ENCODE measurements around the gene PTGR3. TPM values are rescaled to one million over a fixed set of nuclear protein-coding genes. Genes with fewer than 3 reads are reported as not detected.

The PTGR3 gene, protein sequence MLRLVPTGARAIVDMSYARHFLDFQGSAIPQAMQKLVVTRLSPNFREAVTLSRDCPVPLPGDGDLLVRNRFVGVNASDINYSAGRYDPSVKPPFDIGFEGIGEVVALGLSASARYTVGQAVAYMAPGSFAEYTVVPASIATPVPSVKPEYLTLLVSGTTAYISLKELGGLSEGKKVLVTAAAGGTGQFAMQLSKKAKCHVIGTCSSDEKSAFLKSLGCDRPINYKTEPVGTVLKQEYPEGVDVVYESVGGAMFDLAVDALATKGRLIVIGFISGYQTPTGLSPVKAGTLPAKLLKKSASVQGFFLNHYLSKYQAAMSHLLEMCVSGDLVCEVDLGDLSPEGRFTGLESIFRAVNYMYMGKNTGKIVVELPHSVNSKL
- 11.0 and 21.1 TPM in 2 replicates for total RNA-seq
- polyA plus RNA-seq, result 17.4 and 18.5 TPM in 2 replicates

- TF ChIP-seq CTCF (IDR thresholded peaks at IDR 0.05; ENCODE audit: low read depth, low read length), result no peak
- H3K27ac ChIP-seq, result peak within 1 kb of the TSS; percentile 89
- no peaks in the 10 kb centered on the region for H3K36me3 ChIP-seq
- H3K9me3 ChIP-seq (ENCODE audit: low read depth), result no peaks in the 10 kb centered on the region
- DNase-seq (ENCODE audit: low read depth in 1 of 2, low spot score in 1 of 2), result peak; percentile 83 to 86
- H3K27me3 ChIP-seq, result peaks cover 57% of the 10 kb centered on the region
- H3K4me1 ChIP-seq (ENCODE audit: low read depth), result peaks cover 20% of the 10 kb centered on the region
- peak within 1 kb of the TSS; percentile 97 for H3K4me3 ChIP-seq
Measured at GRCh38 chr18:75209129-75209950, at the start of gene PTGR3. Gene PTGR3 (minus strand): TSS chr18:75209139. CDS start chr18:75209058, 81 bp downstream.

GRCh38 chr18:75257605-75258004 lies 48.7 kb upstream of the PTGR3 start:
- Histone ChIP-seq H3K27ac (no peak overlapping the region), H3K36me3 (no peaks in the 10 kb centered on the region), H3K27me3 (no peaks in the 10 kb centered on the region), H3K4me1 (ENCODE audit: low read depth) (no peaks in the 10 kb centered on the region), H3K9me3 (ENCODE audit: low read depth) (no peaks in the 10 kb centered on the region), H3K4me3 (no peak overlapping the region)
- DNase-seq (ENCODE audit: low read depth in 1 of 2, low spot score in 1 of 2), result no peak
- TF ChIP-seq CTCF (IDR thresholded peaks at IDR 0.05; ENCODE audit: low read depth, low read length), result no peak

GRCh38 chr18:75256376-75256775 lies 47.4 kb upstream of the PTGR3 start:
- Histone ChIP-seq H3K36me3 (no peaks in the 10 kb centered on the region), H3K4me1 (ENCODE audit: low read depth) (no peaks in the 10 kb centered on the region), H3K27me3 (no peaks in the 10 kb centered on the region), H3K9me3 (ENCODE audit: low read depth) (no peaks in the 10 kb centered on the region), H3K27ac (no peak overlapping the region), H3K4me3 (no peak overlapping the region)
- no peak for TF ChIP-seq CTCF (IDR thresholded peaks at IDR 0.05; ENCODE audit: low read depth, low read length)
- DNase-seq (ENCODE audit: low read depth in 1 of 2, low spot score in 1 of 2), result no peak

DNA sequence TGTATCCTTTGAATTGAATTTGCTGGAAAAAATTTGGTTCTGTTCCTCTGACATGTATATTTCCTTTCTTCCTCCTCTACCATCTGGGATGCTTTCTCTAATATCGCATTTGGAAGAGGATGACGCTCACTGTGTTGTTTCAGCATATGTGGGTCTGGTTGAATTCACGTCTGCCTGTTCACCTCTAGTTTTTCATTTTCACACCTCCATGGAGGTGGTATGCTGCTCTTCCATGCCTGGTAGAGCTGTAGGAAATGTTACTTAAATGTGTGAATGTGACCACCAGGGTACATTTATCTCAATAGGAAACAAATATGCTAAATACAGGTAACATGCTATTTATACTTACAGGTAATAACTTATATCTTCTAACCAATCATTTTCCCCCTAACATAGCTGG lies 46.2 kb upstream of the PTGR3 start:
- H3K27ac ChIP-seq, result no peak overlapping the region
- DNase-seq (ENCODE audit: low read depth in 1 of 2, low spot score in 1 of 2), result no peak
- H3K4me3 ChIP-seq, result no peak overlapping the region
- H3K36me3 ChIP-seq, result no peaks in the 10 kb centered on the region
- no peaks in the 10 kb centered on the region for H3K9me3 ChIP-seq (ENCODE audit: low read depth)
- no peak for TF ChIP-seq CTCF (IDR thresholded peaks at IDR 0.05; ENCODE audit: low read depth, low read length)
- no peaks in the 10 kb centered on the region for H3K27me3 ChIP-seq
- no peaks in the 10 kb centered on the region for H3K4me1 ChIP-seq (ENCODE audit: low read depth)

DNA sequence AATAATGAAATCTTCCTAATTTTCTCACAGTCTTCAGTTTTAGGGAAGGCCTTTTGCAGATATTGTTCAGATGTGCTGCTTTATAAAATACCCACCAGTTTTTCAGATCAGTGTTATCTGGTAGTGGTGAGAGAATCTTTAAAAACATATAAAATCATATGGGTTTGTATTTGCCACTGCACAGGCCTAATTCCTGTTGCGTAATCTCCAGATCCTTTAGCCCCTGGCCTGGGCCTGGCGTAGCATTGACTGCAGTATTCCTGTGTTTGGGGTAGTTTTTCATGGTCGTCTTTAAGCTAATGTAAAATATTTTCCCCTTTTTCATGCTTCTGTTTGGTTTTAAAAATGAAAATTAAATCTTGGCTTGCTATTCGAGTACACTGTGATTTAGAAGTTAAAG lies 44.8 kb upstream of the PTGR3 start:
- no peak for TF ChIP-seq CTCF (IDR thresholded peaks at IDR 0.05; ENCODE audit: low read depth, low read length)
- no peaks in the 10 kb centered on the region for H3K27me3 ChIP-seq
- peak in 1 of 2 donors; percentile 64 for DNase-seq (ENCODE audit: low read depth in 1 of 2, low spot score in 1 of 2)
- no peak overlapping the region for H3K4me3 ChIP-seq
- no peaks in the 10 kb centered on the region for H3K4me1 ChIP-seq (ENCODE audit: low read depth)
- H3K27ac ChIP-seq, result no peak overlapping the region
- no peaks in the 10 kb centered on the region for H3K36me3 ChIP-seq
- H3K9me3 ChIP-seq (ENCODE audit: low read depth), result no peaks in the 10 kb centered on the region
